ENCODE data around the gene NNT. TPM values are rescaled to one million over a fixed set of nuclear protein-coding genes. Genes with fewer than 3 reads are reported as not detected.
A peak's percentile ranks its signal among the peaks of the same experiment; 100 is the strongest.
"Not testable (repeated sequence)": the region's sequence is repeated elsewhere in the genome, so short reads cannot be mapped to it uniquely, and the experiment has no call there.

The NNT gene
- total RNA-seq, 1 donor from 2014 or later, result 67.3 TPM

GRCh38 chr5:43592363-43592762, 10.6 kb upstream of the NNT start:
- Mint-ChIP-seq H3K9me3 (ENCODE audit: low read depth) (no peaks in the 10 kb centered on the region), H3K4me1 (ENCODE audit: low read depth) (no peaks in the 10 kb centered on the region), H3K36me3 (ENCODE audit: insufficient read depth) (peaks cover 5% of the 10 kb centered on the region), H3K27ac (no peak overlapping the region), H3K27me3 (no peaks in the 10 kb centered on the region), H3K4me3 (ENCODE audit: low read depth) (no peak overlapping the region)
- DNase-seq (ENCODE audit: low spot score, unreplicated experiment), result no peak
- no peak for TF ChIP-seq CTCF (IDR thresholded peaks at IDR 0.05; ENCODE audit: unreplicated experiment)

DNA sequence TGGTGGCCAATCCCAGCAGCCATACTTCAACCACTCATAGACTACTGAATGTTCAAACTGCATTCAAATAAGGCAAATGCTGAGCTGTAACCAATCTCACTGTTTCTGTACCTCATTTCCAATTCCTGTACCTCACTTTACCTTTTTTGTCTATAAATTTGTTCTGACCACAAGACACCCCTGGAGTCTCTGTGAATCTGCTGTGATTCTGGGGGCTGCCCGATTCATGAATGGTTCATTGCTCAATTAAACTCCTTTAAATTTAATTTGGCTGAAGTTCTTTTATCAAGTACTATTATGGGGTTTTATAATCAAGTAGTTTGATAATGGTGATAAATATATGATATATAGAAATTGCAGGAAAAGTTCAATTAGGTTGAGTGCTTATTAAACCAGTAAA, 4.1 kb upstream of the NNT start:
- H3K27ac Mint-ChIP-seq; H3K36me3 Mint-ChIP-seq (ENCODE audit: insufficient read depth); H3K27me3 Mint-ChIP-seq; DNase-seq (ENCODE audit: low spot score, unreplicated experiment); H3K4me3 Mint-ChIP-seq (ENCODE audit: low read depth); H3K9me3 Mint-ChIP-seq (ENCODE audit: low read depth): not testable (repeated sequence)
- H3K4me1 Mint-ChIP-seq (ENCODE audit: low read depth), result peaks cover 19% of the 10 kb centered on the region

DNA sequence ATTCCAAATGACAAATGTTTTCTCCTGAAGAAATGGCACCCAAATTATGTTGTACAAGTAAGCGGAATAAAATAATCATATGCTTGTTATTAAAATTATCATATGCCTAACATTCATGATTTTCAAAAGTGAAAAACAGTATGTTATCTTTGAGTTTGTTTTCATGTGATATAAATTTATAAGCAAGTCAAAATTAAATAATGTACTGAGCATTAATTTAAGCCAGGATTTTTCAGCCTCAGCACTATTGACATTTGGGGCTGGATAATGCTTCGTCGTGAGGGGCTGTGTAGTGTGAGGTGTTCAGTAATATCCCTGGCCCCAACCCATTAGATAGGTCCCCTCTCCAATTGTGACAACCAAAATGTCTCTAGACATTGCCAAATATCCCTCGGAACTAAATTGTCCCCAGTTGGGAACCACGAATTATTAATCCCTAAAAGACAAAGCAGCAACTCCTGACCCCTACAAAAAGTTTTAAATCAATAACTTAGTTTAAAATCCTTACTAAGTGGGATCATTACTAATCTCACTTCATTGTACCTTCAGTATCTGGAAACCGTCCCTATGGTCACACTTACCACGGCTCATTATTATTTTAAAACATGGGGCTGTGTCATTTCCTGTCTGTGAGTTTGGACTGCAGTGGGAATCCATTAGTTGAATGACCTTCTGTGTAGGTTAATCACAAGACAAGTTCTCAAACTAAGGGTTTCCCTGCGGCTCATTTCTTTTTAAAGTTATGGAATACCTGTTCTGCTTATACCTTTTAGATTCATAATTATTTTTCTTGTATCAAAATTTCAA, 1.3 kb upstream of the NNT start:
- Mint-ChIP-seq H3K36me3 (ENCODE audit: insufficient read depth) (peaks cover 6% of the 10 kb centered on the region), H3K27me3 (no peaks in the 10 kb centered on the region), H3K27ac (no peak overlapping the region), H3K4me1 (ENCODE audit: low read depth) (peaks cover 23% of the 10 kb centered on the region), H3K9me3 (ENCODE audit: low read depth) (peaks cover 9% of the 10 kb centered on the region), H3K4me3 (ENCODE audit: low read depth) (peak overlapping the region; percentile 88)
- TF ChIP-seq CTCF (IDR thresholded peaks at IDR 0.05; ENCODE audit: unreplicated experiment), result no peak
- DNase-seq (ENCODE audit: low spot score, unreplicated experiment), result no peak

GRCh38 chr5:43603344-43604217, 601 bp downstream of the NNT start:
- H3K27me3 Mint-ChIP-seq, result no peaks in the 10 kb centered on the region
- H3K27ac Mint-ChIP-seq, result peak overlapping the region; percentile 98
- H3K36me3 Mint-ChIP-seq (ENCODE audit: insufficient read depth), result peaks cover 10% of the 10 kb centered on the region
- TF ChIP-seq CTCF (IDR thresholded peaks at IDR 0.05; ENCODE audit: unreplicated experiment), result no peak
- DNase-seq (ENCODE audit: low spot score, unreplicated experiment), result peak; percentile 10
- H3K4me1 Mint-ChIP-seq (ENCODE audit: low read depth), result peaks cover 28% of the 10 kb centered on the region
- peak overlapping the region; percentile 88 for H3K4me3 Mint-ChIP-seq (ENCODE audit: low read depth)
- peaks cover 12% of the 10 kb centered on the region for H3K9me3 Mint-ChIP-seq (ENCODE audit: low read depth)

DNA sequence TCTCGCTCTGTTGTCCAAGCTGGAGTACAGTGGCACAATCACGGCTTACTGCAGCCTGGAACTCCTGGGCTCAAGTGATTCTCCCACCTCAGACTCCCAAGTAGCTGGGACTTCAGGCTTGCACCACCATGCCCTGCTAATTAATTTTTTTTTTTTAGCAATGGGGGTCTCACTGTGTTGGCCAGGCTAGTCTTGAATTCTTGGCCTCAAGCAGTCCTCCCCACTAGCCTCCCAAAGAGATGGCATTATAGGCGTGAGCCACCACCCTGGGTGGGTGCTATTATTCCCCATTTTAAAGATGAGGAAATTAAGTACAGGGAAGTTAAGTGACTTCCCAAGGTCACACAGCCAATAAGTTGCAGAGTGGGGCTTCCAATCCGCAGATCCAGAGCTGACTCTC, 1.7 kb downstream of the NNT start:
- peaks cover 12% of the 10 kb centered on the region for H3K9me3 Mint-ChIP-seq (ENCODE audit: low read depth)
- H3K4me3 Mint-ChIP-seq (ENCODE audit: low read depth), result peak overlapping the region; percentile 88
- H3K27ac Mint-ChIP-seq, result no peak overlapping the region
- DNase-seq (ENCODE audit: low spot score, unreplicated experiment), result no peak
- peaks cover 11% of the 10 kb centered on the region for H3K36me3 Mint-ChIP-seq (ENCODE audit: insufficient read depth)
- no peak for TF ChIP-seq CTCF (IDR thresholded peaks at IDR 0.05; ENCODE audit: unreplicated experiment)
- H3K27me3 Mint-ChIP-seq, result no peaks in the 10 kb centered on the region
- peaks cover 28% of the 10 kb centered on the region for H3K4me1 Mint-ChIP-seq (ENCODE audit: low read depth)
